Astrocyte of the cerebellum (primary cell): ENCODE measurements around the gene ACOXL.

Source experiments
- DNase-seq: peaks from one replicate; pipeline ENCODE4 v3.0.0-alpha.2; 2011; ENCODE audit warnings: low read depth
- H3K4me3 ChIP-seq: 2 replicates; pipeline ENCODE4 v1.5.1; 2011; ENCODE audit warnings: mild to moderate bottlenecking, low read depth, low read length, moderate library complexity
- in situ Hi-C: cut with HindIII; loops from 2 replicates; pipeline ENCODE4 v1.10.0; 2017; ENCODE audit warnings: low sequenced_read_pairs
- TF ChIP-seq, protein P1 (sequence below): IDR thresholded peaks from 2 replicates; pipeline ENCODE4 v1.5.1; 2012; ENCODE audit warnings: low read length, low read depth, moderate library complexity, mild to moderate bottlenecking; ENCODE audit errors: missing control alignments

The ACOXL gene

DNA sequence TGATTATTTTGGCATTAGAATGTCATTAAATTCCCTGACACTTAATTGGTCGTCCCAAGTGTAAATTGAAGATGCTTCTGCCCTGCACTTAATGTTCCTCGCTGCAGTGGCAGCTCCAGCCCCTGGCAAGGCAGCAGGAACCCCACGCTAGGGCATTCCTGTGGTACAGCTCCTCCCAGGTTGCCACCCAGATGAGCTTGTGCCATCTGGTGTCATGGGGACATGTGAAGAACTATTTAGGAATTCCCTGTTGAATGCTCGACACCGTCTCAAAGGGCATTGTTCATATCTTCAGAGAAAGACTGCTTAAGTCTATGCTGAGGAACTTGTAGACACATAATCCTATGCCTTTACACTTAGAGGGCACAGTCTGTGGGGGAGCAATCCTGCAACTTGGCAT is 427.3 kb downstream of the ACOXL start:
- in situ Hi-C loops = loop anchor here (5.0 kb wide), 1 partner anchor 48 kb away; no protein-coding TSS in a partner anchor
- no peak overlapping the region for H3K4me3 ChIP-seq
- TF ChIP-seq, protein P1, sequence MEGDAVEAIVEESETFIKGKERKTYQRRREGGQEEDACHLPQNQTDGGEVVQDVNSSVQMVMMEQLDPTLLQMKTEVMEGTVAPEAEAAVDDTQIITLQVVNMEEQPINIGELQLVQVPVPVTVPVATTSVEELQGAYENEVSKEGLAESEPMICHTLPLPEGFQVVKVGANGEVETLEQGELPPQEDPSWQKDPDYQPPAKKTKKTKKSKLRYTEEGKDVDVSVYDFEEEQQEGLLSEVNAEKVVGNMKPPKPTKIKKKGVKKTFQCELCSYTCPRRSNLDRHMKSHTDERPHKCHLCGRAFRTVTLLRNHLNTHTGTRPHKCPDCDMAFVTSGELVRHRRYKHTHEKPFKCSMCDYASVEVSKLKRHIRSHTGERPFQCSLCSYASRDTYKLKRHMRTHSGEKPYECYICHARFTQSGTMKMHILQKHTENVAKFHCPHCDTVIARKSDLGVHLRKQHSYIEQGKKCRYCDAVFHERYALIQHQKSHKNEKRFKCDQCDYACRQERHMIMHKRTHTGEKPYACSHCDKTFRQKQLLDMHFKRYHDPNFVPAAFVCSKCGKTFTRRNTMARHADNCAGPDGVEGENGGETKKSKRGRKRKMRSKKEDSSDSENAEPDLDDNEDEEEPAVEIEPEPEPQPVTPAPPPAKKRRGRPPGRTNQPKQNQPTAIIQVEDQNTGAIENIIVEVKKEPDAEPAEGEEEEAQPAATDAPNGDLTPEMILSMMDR = no peak
- no peak for DNase-seq

GRCh38 chr2:111160758-111161157 is 428.4 kb downstream of the ACOXL start:
- H3K4me3 ChIP-seq = no peak overlapping the region
- DNase-seq = peak; percentile 29
- in situ Hi-C loops = loop anchor here (5.0 kb wide), 1 partner anchor 47 kb away; no protein-coding TSS in a partner anchor
- TF ChIP-seq, protein P1 = no peak

DNA sequence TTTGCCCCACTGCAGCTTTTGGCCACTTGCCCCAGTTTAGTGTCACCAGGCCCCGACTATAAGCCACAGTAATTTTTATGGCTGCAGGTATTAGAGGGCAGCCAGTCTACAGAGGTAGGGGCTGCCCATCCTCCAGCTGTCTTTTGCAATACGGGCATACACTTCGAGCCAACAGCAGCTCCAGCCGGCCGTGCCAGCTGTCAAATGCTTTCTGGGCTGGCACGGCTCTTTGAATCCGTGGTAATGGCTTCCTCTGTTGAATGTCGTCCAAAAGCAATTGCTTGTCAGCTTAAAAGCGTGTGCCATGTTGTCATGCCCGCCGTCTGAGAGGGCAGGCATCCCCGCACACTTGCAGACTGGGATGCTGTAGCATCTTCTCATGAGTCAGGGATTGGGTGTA is 429.6 kb downstream of the ACOXL start:
- H3K4me3 ChIP-seq = no peak overlapping the region
- no peak for DNase-seq
- in situ Hi-C loops = loop anchor here (5.0 kb wide), 1 partner anchor 45 kb away; no protein-coding TSS in a partner anchor

GRCh38 chr2:111162718-111163331 is 430.5 kb downstream of the ACOXL start:
- DNase-seq = no peak
- TF ChIP-seq, protein P1 = no peak
- in situ Hi-C loops = loop anchor here (5.0 kb wide), 1 partner anchor 44 kb away; no protein-coding TSS in a partner anchor
- no peak overlapping the region for H3K4me3 ChIP-seq

More for the DNA sequence above, 429.6 kb downstream of the ACOXL start:
- TF ChIP-seq, protein P1 = no peak

DNA sequence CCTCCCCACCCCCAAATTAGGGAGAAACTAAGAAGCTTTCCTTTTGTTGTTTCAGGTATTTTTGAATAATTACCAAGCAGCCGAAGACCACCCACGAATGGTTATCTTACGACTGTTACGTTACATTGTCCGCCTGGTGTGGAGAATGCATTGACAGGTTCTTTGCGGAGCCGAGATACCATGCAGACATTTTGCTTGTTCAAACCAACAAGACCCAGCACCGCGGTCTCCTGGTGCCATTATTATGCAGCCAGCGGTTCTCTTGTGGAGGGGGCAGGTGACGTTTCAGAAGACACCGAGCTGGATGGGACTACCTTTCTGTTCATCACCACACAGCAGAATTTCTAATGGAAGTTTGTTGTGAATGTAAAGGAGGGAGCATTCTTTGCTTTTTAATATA is 431.7 kb downstream of the ACOXL start:
- in situ Hi-C loops = loop anchor here (5.0 kb wide), 1 partner anchor 43 kb away; no protein-coding TSS in a partner anchor
- no peak overlapping the region for H3K4me3 ChIP-seq
- DNase-seq = no peak
- TF ChIP-seq, protein P1 = no peak

GRCh38 chr2:111165084-111165483 is 432.7 kb downstream of the ACOXL start:
- TF ChIP-seq, protein P1 = no peak
- in situ Hi-C loops = no loop called here
- DNase-seq = no peak
- H3K4me3 ChIP-seq = no peak overlapping the region
